HG03442 (cell line): Measurements from ENCODE around the gene TAF1B.

Experiments used
- ATAC-seq: cut with Tn5 transposase; IDR thresholded peaks from one replicate; pipeline ENCODE4 v1.9.1; 2021; ENCODE audit warnings: mild to moderate bottlenecking, moderate library complexity; ENCODE audit not compliant: unreplicated experiment

Gene TAF1B

GRCh38 chr2:9982891-9983290 is 139.6 kb downstream of the TAF1B start:
- no peak for ATAC-seq

- ATAC-seq = no peak
These were observed 140.3 kb downstream of the TAF1B start for GRCh38 chr2:9983401-9984216.
